ENCODE data around the gene ZC2HC1C. TPM values are rescaled to one million over a fixed set of nuclear protein-coding genes. Genes with fewer than 3 reads are reported as not detected.

The ZC2HC1C gene
- total RNA-seq, 2 donors from 2014 or later = 1.2 to 3.0 TPM

DNA sequence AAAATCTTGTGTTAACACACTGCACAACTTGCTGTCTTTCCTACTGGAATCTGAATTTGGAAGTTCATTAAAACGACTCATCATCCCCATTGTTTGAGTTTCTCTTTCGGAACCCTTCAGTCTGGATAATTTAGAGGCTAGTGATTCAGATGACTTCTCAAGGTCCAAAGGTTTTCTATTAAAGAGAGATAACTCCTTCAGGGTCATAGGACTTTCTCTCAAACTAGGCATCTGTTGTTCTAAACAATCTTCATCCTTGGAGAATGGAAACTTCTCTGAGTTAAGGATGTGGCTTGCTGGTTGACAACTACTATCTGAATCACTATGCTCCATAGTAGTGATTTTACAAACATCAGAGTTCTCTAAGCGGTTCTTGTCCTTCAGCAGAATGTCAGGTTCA lies 22.5 kb upstream of the ZC2HC1C start:
- Mint-ChIP-seq H3K9me3 (no peaks in the 10 kb centered on the region), H3K36me3 (ENCODE audit: insufficient read depth in 2 of 2) (peaks cover 5 to 7% of the 10 kb centered on the region in 2 donors), H3K27ac (peak overlapping the region; percentile 64), H3K27me3 (ENCODE audit: low read depth) (no peaks in the 10 kb centered on the region), H3K4me3 (peak overlapping the region in 1 of 2 donors; percentile 76), H3K4me1 (ENCODE audit: low read depth) (peaks cover 71% of the 10 kb centered on the region)
- no peak for DNase-seq
- ATAC-seq (replicated peaks in 1 of 2) = peak; percentile 81 to 83

DNA sequence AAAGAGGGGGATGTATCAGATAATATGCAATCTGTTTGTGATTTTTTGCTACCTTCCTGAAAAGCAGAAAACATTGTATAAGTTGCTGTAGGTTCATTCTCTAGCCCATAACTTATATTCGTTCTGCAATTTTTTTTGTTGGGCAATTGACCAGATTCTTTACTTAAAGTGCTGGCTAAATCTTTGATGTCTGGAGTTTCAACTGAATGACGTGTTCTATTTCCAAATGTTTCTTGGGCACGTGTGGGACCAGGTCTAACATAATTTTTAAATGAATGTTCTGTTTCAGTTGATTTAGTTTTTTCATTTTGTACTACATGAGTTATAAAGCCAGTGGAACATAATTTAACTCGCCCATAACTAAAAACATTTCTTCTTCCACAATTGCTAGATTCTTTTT lies 21.9 kb upstream of the ZC2HC1C start:
- Mint-ChIP-seq H3K4me1 (ENCODE audit: low read depth) (peaks cover 75% of the 10 kb centered on the region), H3K27ac (no peak overlapping the region), H3K36me3 (ENCODE audit: insufficient read depth in 2 of 2) (peaks cover 5 to 7% of the 10 kb centered on the region in 2 donors), H3K9me3 (no peaks in the 10 kb centered on the region), H3K27me3 (ENCODE audit: low read depth) (no peaks in the 10 kb centered on the region), H3K4me3 (peak overlapping the region; percentile 17 to 76)
- ATAC-seq (replicated peaks in 1 of 2) (no peak), DNase-seq (no peak)

DNA sequence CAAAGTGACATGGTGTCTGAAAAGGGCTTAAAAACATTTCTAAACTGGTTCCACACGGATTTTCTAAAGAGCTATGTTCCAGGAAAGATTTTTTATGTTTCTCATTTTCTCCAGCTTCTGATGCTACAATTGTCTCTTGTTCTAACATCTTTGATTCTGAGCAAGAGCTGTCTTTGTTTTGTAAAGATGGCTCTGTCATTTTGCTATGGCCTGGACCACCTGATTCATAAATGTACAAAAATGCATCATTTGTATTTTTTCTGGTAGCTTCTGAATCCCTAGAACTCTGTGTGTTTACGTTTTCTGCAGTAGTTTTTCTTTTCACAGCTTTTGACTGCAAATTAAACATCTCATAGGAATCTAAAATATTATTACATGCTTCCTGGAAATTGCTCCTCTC lies 21.3 kb upstream of the ZC2HC1C start:
- Mint-ChIP-seq H3K4me3 (peak overlapping the region in 1 of 2 donors; percentile 55), H3K27ac (peak overlapping the region; percentile 82), H3K36me3 (ENCODE audit: insufficient read depth in 2 of 2) (peaks cover 5 to 7% of the 10 kb centered on the region in 2 donors), H3K9me3 (no peaks in the 10 kb centered on the region), H3K4me1 (ENCODE audit: low read depth) (peaks cover 81% of the 10 kb centered on the region), H3K27me3 (ENCODE audit: low read depth) (no peaks in the 10 kb centered on the region)
- DNase-seq (no peak), ATAC-seq (replicated peaks in 1 of 2) (no peak)

DNA sequence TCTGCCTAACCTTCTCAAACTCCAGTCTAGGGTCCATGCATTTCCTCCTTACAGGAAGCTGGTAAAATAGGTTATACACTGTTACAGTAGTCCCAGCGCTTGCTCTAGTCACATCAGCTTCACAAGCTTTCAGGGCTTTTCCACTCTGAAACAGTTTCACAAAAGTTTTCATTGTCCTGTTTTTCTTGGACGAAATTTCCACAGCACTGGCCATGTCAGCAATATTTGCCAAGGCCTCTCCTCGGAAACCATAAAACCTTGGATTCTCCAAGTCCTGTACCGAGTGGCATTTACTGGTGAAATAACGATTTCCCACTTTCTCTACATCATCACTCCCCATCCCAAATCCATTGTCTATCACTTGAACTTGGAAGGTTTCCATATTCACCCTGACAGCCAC lies 20.3 kb upstream of the ZC2HC1C start:
- ATAC-seq (replicated peaks in 1 of 2) (no peak), DNase-seq (no peak)
- Mint-ChIP-seq H3K36me3 (ENCODE audit: insufficient read depth in 2 of 2) (peaks cover 5 to 7% of the 10 kb centered on the region in 2 donors), H3K27ac (no peak overlapping the region), H3K4me1 (ENCODE audit: low read depth) (peaks cover 90% of the 10 kb centered on the region), H3K9me3 (no peaks in the 10 kb centered on the region), H3K4me3 (no peak overlapping the region), H3K27me3 (ENCODE audit: low read depth) (no peaks in the 10 kb centered on the region)

DNA sequence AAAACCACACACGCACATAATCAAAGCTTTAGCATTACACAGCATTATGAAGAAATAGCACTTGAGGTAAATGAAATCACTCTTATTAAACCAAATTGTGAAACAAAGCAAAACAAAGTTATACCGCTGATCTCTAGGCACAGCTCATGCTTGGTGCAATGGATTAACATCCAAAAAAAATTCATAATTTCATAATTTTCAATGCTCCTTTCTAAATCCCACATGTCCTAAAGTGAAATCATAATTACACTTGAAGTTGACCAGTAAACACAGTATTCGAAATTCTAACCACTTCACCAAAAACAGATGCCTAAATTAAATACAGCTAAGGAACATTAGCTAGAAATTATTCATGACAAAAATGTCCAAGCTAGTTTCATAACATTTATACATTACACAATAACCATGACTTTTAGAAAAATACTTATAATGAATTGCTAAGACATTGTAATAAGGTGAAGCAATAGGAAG lies 19.7 kb upstream of the ZC2HC1C start:
- Mint-ChIP-seq H3K36me3 (ENCODE audit: insufficient read depth in 2 of 2) (peaks cover 5 to 7% of the 10 kb centered on the region in 2 donors), H3K27me3 (ENCODE audit: low read depth) (no peaks in the 10 kb centered on the region), H3K4me3 (peak overlapping the region; percentile 88 to 95), H3K27ac (peak overlapping the region; percentile 93), H3K9me3 (no peaks in the 10 kb centered on the region), H3K4me1 (ENCODE audit: low read depth) (peaks cover 86% of the 10 kb centered on the region)
- ATAC-seq (replicated peaks in 1 of 2) (no peak), DNase-seq (no peak)

DNA sequence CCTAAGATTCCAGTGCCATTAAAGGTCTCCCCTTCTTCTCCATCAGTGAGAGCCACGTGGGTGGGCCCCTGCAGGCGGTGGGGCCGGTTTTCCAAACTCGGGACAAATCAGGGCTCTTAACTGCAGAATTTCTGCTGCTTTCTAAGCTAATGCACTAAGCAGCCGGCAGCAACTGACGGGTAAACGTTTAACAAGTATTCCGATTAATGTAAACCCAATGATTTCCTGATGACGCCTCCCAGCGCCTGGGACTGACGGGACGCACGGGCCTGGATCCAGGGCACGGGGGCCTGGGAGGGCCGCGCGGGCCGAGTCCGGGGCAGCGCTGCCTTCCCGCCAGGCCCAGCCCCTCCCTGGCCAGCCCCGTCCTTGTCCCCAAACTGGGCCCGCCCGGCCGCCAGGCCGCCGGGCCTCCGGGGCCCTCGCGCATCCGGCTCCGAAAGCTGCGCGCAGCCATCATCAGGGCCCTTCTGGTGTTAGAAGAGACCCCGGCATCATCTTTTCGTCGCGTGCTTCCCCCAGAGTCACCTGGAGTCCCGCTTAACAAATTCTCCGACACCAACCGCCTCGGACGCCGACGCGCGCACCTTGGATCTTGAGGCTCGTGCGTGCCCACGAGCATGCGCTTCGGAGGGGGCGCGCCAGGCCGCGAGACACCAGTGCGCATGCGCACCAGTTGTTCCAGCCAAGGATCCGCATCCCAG lies 18.4 kb upstream of the ZC2HC1C start, which contains the start of gene MLH3:
Gene MLH3 (minus strand): TSS at position 616 of the 704 bp plus-strand sequence. CDS start 1,812 bp downstream, outside the sequence.
- peak; percentile 77 to 83 for DNase-seq
- Mint-ChIP-seq H3K9me3 (no peaks in the 10 kb centered on the region), H3K36me3 (ENCODE audit: insufficient read depth in 2 of 2) (peaks cover 5 to 12% of the 10 kb centered on the region in 2 donors), H3K4me3 (peak within 1 kb of the TSS; percentile 88 to 95), H3K4me1 (ENCODE audit: low read depth) (peaks cover 81% of the 10 kb centered on the region), H3K27ac (peak within 1 kb of the TSS; percentile 99), H3K27me3 (ENCODE audit: low read depth) (no peaks in the 10 kb centered on the region)
- ATAC-seq (replicated peaks in 1 of 2) = peak; percentile 78 to 81

DNA sequence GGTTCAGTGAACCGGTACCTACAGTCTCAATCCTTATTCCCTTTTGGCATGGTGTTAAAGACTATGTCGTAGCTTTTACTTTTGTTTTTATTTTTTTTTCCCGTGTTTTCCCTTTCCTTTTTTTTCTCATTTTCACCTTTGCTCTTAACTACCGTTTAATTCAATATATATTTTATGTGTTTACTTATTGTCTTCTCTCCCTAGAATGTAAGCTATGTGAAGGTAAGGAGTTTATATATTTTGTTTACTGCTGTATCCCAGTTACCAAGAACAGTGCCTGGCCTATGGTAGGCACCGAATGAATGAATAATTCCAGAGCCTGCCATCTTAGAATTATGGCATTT lies 17.9 kb upstream of the ZC2HC1C start:
- Mint-ChIP-seq H3K27ac (peak overlapping the region; percentile 99), H3K27me3 (ENCODE audit: low read depth) (no peaks in the 10 kb centered on the region), H3K9me3 (no peaks in the 10 kb centered on the region), H3K36me3 (ENCODE audit: insufficient read depth in 2 of 2) (peaks cover 3 to 12% of the 10 kb centered on the region in 2 donors), H3K4me1 (ENCODE audit: low read depth) (peaks cover 81% of the 10 kb centered on the region), H3K4me3 (peak overlapping the region; percentile 88 to 95)
- no peak for ATAC-seq (replicated peaks in 1 of 2)
- DNase-seq = no peak

DNA sequence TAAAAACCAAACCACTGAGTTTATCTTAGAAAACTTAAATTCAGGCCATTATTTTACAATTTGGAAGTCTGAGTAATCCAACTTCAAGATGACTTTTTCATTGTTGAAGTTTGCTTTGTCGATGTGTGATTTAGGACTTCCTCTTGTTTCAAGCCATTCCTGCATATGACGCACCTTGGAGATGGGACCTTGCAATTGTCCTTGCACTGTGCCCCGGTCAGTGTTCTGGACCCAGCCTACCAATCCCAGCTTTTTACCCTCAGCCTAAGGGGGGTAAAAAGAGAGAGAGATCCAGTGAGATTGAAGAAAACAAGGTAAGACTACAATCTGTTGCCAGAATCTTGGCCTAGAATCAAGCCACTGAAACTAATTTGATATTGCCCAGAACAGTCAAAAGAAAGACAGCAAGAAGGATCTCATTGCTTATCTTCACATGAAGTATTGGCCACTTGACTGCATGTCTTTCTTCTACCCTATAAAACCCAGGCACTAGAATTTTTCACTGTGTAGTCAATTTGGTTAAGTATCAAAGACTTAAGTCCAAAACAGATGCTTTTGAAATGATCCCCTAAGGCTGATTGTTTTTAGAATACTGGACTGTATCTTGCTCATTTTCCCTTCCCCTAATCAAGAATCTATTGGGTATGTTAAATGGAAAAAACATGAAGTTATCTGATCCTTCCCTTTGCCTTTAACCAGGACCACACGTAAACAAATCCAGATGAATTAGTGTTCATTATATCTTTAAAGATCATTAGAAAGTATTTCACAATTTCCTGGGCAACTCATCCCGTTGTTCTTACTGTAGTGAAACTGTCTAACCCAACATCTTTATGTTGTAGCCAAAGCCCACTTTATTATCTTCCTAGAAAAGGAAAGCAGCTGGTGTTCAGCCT lies 15.8 kb upstream of the ZC2HC1C start:
- H3K36me3 Mint-ChIP-seq (ENCODE audit: insufficient read depth in 2 of 2) = peaks cover 3 to 12% of the 10 kb centered on the region in 2 donors
- H3K27me3 Mint-ChIP-seq (ENCODE audit: low read depth) = no peaks in the 10 kb centered on the region
- no peak for DNase-seq
- no peaks in the 10 kb centered on the region for H3K9me3 Mint-ChIP-seq
- H3K27ac Mint-ChIP-seq = no peak overlapping the region
- peaks cover 64% of the 10 kb centered on the region for H3K4me1 Mint-ChIP-seq (ENCODE audit: low read depth)
- H3K4me3 Mint-ChIP-seq = no peak overlapping the region
- no peak for ATAC-seq (replicated peaks in 1 of 2)

DNA sequence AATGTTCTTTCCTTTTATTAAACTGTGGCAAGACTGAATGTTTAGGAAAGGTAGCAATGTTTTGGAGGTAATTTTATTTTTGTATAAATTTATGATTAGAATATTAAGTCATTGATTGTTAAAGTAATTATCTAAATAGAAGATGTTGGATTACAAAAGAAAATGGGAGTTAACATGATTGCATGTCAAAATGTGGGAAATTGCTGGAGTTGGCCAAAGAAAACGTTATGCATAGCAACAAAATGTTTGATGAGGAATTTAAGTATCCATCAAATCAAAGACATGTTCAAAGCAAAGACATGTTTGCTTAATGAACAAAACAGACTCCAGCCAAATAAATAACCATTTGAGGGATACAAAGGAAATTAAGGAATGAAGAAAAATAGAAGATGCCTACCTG lies 15.0 kb upstream of the ZC2HC1C start:
- ATAC-seq (replicated peaks in 1 of 2) = no peak
- H3K9me3 Mint-ChIP-seq = no peaks in the 10 kb centered on the region
- H3K4me1 Mint-ChIP-seq (ENCODE audit: low read depth) = peaks cover 62% of the 10 kb centered on the region
- H3K27me3 Mint-ChIP-seq (ENCODE audit: low read depth) = no peaks in the 10 kb centered on the region
- peaks cover 1 to 13% of the 10 kb centered on the region in 2 donors for H3K36me3 Mint-ChIP-seq (ENCODE audit: insufficient read depth in 2 of 2)
- no peak for DNase-seq
- no peak overlapping the region for H3K4me3 Mint-ChIP-seq
- H3K27ac Mint-ChIP-seq = no peak overlapping the region

DNA sequence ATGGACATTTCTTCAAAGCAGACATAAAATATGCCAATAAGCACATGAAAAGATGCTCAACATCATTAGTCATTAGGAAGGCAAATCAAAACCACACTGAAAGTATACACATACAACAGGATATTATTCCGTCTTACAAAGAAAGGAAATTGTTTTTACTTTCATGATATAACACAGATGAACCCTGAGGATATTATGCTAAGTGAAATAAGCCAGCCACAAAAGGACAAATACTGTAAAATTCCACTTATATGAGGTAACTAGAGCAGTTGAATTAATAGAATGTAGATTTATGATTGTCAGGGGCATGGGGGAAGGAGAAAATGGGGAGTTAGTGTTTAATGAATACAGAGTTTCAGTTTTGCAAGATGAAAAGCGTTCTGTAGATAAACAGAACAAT lies 9.8 kb upstream of the ZC2HC1C start:
- no peak overlapping the region for H3K27ac Mint-ChIP-seq
- peaks cover 59% of the 10 kb centered on the region for H3K4me1 Mint-ChIP-seq (ENCODE audit: low read depth)
- no peaks in the 10 kb centered on the region for H3K9me3 Mint-ChIP-seq
- peak overlapping the region in 1 of 2 donors; percentile 22 for H3K4me3 Mint-ChIP-seq
- H3K27me3 Mint-ChIP-seq (ENCODE audit: low read depth) = no peaks in the 10 kb centered on the region
- no peak for ATAC-seq (replicated peaks in 1 of 2)
- DNase-seq = no peak
- H3K36me3 Mint-ChIP-seq (ENCODE audit: insufficient read depth in 2 of 2) = peaks cover 7 to 29% of the 10 kb centered on the region in 2 donors

DNA sequence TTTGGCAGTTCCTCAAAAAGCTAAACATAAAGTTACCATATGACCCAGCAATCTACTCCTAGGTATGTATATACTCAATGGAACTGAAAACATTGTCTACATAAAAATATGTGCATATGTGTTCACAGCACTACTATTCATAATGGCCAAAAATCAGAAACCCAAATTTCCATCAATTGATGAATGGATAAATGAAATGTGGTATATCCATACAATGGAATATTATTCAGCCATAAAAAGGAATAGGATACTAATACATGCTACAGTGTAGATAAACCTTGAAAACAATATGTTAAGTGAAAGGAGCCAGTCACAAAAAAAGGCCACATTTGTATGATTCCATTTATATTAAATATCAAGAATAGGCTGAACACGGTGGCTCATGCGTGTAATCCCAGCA lies 9.0 kb upstream of the ZC2HC1C start:
- Mint-ChIP-seq H3K27me3 (ENCODE audit: low read depth) (no peaks in the 10 kb centered on the region), H3K9me3 (no peaks in the 10 kb centered on the region), H3K4me1 (ENCODE audit: low read depth) (peaks cover 57% of the 10 kb centered on the region), H3K4me3 (peak overlapping the region in 1 of 2 donors; percentile 32), H3K36me3 (ENCODE audit: insufficient read depth in 2 of 2) (peaks cover 7 to 29% of the 10 kb centered on the region in 2 donors), H3K27ac (no peak overlapping the region)
- DNase-seq (no peak), ATAC-seq (replicated peaks in 1 of 2) (no peak)

DNA sequence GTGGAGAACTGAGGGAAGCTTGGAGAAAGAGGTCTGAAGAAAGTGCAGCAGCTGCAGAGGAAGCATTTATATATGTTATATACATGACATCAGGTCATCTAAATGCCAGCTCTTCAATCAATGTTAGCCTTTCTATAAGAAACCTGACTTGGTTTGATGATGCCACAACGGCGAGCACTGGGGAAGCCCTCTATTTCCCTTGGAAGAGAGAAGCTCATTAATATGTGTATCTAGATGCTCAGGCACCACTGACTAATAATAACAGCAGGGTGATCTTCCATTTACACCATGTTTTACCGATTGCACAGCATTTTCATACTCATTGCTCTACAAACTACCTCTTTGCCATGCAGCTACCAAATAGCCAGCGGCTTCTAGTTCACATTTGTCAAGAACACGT lies 6.4 kb upstream of the ZC2HC1C start:
- ATAC-seq (replicated peaks in 1 of 2) (no peak), DNase-seq (no peak)
- Mint-ChIP-seq H3K4me3 (peak overlapping the region; percentile 97), H3K4me1 (ENCODE audit: low read depth) (peaks cover 42% of the 10 kb centered on the region), H3K9me3 (no peaks in the 10 kb centered on the region), H3K27ac (peak overlapping the region; percentile 88), H3K36me3 (ENCODE audit: insufficient read depth in 2 of 2) (peaks cover 7 to 21% of the 10 kb centered on the region in 2 donors), H3K27me3 (ENCODE audit: low read depth) (no peaks in the 10 kb centered on the region)
